Mesothelial cell of epicardium (in vitro differentiated cells): ENCODE measurements around the gene SLC25A10. TPM values are rescaled to one million over a fixed set of nuclear protein-coding genes. Genes with fewer than 3 reads are reported as not detected.

Experiments
- DNase-seq, 2 experiments: peaks; one replicate each; pipeline ENCODE4 v3.0.0; 2021; ENCODE audit warnings: low spot score in 2 of 2; ENCODE audit not compliant: unreplicated experiment in 2 of 2
- H3K27ac Mint-ChIP-seq: 2 replicates; pipeline ENCODE4 v1.8.0; 2021; ENCODE audit warnings: mixed read lengths
- H3K27me3 Mint-ChIP-seq: 2 replicates; pipeline ENCODE4 v1.8.0; 2021; ENCODE audit warnings: low read depth, mixed read lengths
- H3K36me3 Mint-ChIP-seq: 2 replicates; pipeline ENCODE4 v1.8.0; 2021; ENCODE audit warnings: mixed read lengths
- H3K4me1 Mint-ChIP-seq: 2 replicates; pipeline ENCODE4 v1.8.0; 2021; ENCODE audit warnings: mixed read lengths
- H3K4me3 Mint-ChIP-seq: 2 replicates; pipeline ENCODE4 v1.8.0; 2021; ENCODE audit warnings: mild to moderate bottlenecking, moderate library complexity, mixed read lengths
- H3K9me3 Mint-ChIP-seq: 2 replicates; pipeline ENCODE4 v1.8.0; 2021; ENCODE audit warnings: mixed read lengths
- CTCF ChIP-seq: fragments of 200-600 bp; sonication (generic); IDR thresholded peaks from one replicate; pipeline ENCODE4 v1.5.0; 2021; ENCODE audit warnings: antibody characterized with exemption; ENCODE audit not compliant: unreplicated experiment
- total RNA-seq: library from RNA; stranded (reverse); gene quantifications from 3 replicates; pipeline ENCODE4 v1.2.1, GENCODE V29; 2021

Gene SLC25A10
- total RNA-seq, 1 donor from 2014 or later, result 15.2 TPM

GRCh38 chr17:81703747-81704654, 8.1 kb upstream of the SLC25A10 start:
- peaks cover 22% of the 10 kb centered on the region for H3K4me1 Mint-ChIP-seq
- H3K9me3 Mint-ChIP-seq, result no peaks in the 10 kb centered on the region
- DNase-seq, result no peak
- peak overlapping the region; percentile 69 for H3K27ac Mint-ChIP-seq
- no peaks in the 10 kb centered on the region for H3K27me3 Mint-ChIP-seq
- peaks cover 16% of the 10 kb centered on the region for H3K36me3 Mint-ChIP-seq
- H3K4me3 Mint-ChIP-seq, result peak overlapping the region; percentile 73
- no peak for TF ChIP-seq CTCF

- Mint-ChIP-seq H3K27me3 (peaks cover 7% of the 10 kb centered on the region), H3K9me3 (no peaks in the 10 kb centered on the region), H3K4me3 (no peak overlapping the region), H3K36me3 (peaks cover 12% of the 10 kb centered on the region), H3K4me1 (peaks cover 24% of the 10 kb centered on the region), H3K27ac (no peak overlapping the region)
- no peak for TF ChIP-seq CTCF
- DNase-seq, result no peak
These were observed 6.4 kb upstream of the SLC25A10 start for GRCh38 chr17:81705518-81706231.

GRCh38 chr17:81706232-81706611, 5.9 kb upstream of the SLC25A10 start:
- H3K4me3 Mint-ChIP-seq, result no peak overlapping the region
- H3K36me3 Mint-ChIP-seq, result peaks cover 10% of the 10 kb centered on the region
- peaks cover 25% of the 10 kb centered on the region for H3K4me1 Mint-ChIP-seq
- TF ChIP-seq CTCF, result no peak
- peaks cover 12% of the 10 kb centered on the region for H3K27me3 Mint-ChIP-seq
- DNase-seq, result no peak
- H3K9me3 Mint-ChIP-seq, result no peaks in the 10 kb centered on the region
- no peak overlapping the region for H3K27ac Mint-ChIP-seq

- DNase-seq, result no peak
- no peak overlapping the region for H3K4me3 Mint-ChIP-seq
- no peak for TF ChIP-seq CTCF
- peaks cover 10% of the 10 kb centered on the region for H3K36me3 Mint-ChIP-seq
- peaks cover 22% of the 10 kb centered on the region for H3K4me1 Mint-ChIP-seq
- peaks cover 14% of the 10 kb centered on the region for H3K27me3 Mint-ChIP-seq
- H3K9me3 Mint-ChIP-seq, result no peaks in the 10 kb centered on the region
- H3K27ac Mint-ChIP-seq, result no peak overlapping the region
These were observed 5.1 kb upstream of the SLC25A10 start for GRCh38 chr17:81706757-81707624.
